Transverse colon (tissue), 4 donors: ENCODE measurements around the gene DHCR7. TPM values are rescaled to one million over a fixed set of nuclear protein-coding genes. Genes with fewer than 3 reads are reported as not detected.

Experiments
- DNase-seq: peaks from one replicate; pipeline ENCODE4 v3.0.0-alpha.2; 2019
- H3K27ac ChIP-seq, 4 donors: fragments of 200-600 bp; sonication (generic); 2 replicates each; pipeline ENCODE4 v1.5.1; 2016 to 2018; ENCODE audit warnings: inconsistent platforms in 4 of 4
- H3K27me3 ChIP-seq: fragments of 200-600 bp; sonication (generic); 2 replicates; pipeline ENCODE4 v1.5.1; 2017; ENCODE audit warnings: inconsistent platforms
- H3K36me3 ChIP-seq, 4 donors: fragments of 200-600 bp; sonication (generic); 2 replicates each; pipeline ENCODE4 v1.5.1; 2017 to 2019; ENCODE audit warnings: inconsistent platforms in 4 of 4
- H3K4me1 ChIP-seq, 4 donors: fragments of 200-600 bp; sonication (generic); 2 replicates each; pipeline ENCODE4 v1.5.1; 2017 to 2020; ENCODE audit warnings: inconsistent platforms in 4 of 4
- H3K4me3 ChIP-seq, 4 donors: fragments of 200-600 bp; sonication (generic); 1 replicate in 1 of 4; 2 replicates in 3 of 4; pipeline versions ENCODE4 v1.5.1 to v1.6.1; 2017 to 2019; ENCODE audit warnings: inconsistent platforms in 4 of 4
- H3K9me3 ChIP-seq, 2 donors: fragments of 200-600 bp; sonication (generic); 2 replicates each; pipeline ENCODE4 v1.5.1; 2017 to 2019; ENCODE audit warnings: inconsistent platforms in 2 of 2
- EP300 ChIP-seq: sonication (generic); formaldehyde crosslinking; IDR thresholded peaks from one replicate; pipeline ENCODE4 v1.6.1; 2017; ENCODE audit warnings: antibody characterized with exemption, low read depth
- POLR2A ChIP-seq: fragments of 450-650 bp; IDR thresholded peaks from one replicate; pipeline ENCODE4 v1.6.1; 2016; ENCODE audit warnings: antibody characterized with exemption, mild to moderate bottlenecking, moderate library complexity
- POLR2AphosphoS5 ChIP-seq, 3 donors: sonication (generic); formaldehyde crosslinking; IDR thresholded peaks; one replicate each; pipeline ENCODE4 v1.6.1; 2016; ENCODE audit warnings: antibody characterized with exemption in 3 of 3
- WGBS, 2 donors: methylation state at CpG; one replicate each; pipeline ENCODE4 v1.1.5; 2018; ENCODE audit warnings: low coverage in 1 of 2; 5-methylcytosine and 5-hydroxymethylcytosine counted together
- in situ Hi-C, 4 donors: fragments of 200-750 bp; cut with MboI; loops; one replicate each; pipeline versions ENCODE4 v1.15.0 to v1.15.1; 2017; ENCODE audit warnings: low sequenced_read_pairs in 3 of 4, low pct_ligation_motif_present in 1 of 4, low pct_unique_long_range_greater_than_20kb in 1 of 4
- intact Hi-C: fragments of 100-400 bp; cut with DNase I; formaldehyde crosslinking; loops from one replicate; pipeline ENCODE4 v1.15.1; 2023; ENCODE audit warnings: low total_unique reads
- total RNA-seq, 4 donors: library from RNA; depleted of rRNA; stranded (reverse); fragments of >200 nt; gene quantifications; one replicate each; pipeline ENCODE4 v1.1.0, GENCODE V29; 2016
- TF ChIP-seq, protein P1 (sequence below), 5 experiments: fragments of 200-600 bp in 3 of 5; fragments of 450-650 bp in 2 of 5; sonication (generic) in 3 of 5; IDR thresholded peaks; 1 replicate in 2 of 5; 2 replicates in 3 of 5; pipeline ENCODE4 v1.5.1; 2016 to 2017; ENCODE audit warnings: antibody characterized with exemption in 5 of 5, inconsistent platforms in 3 of 5, mild to moderate bottlenecking in 2 of 5, moderate library complexity in 1 of 5

DHCR7 gene
- total RNA-seq, 4 donors from 2014 or later = 5.6 to 76.7 (median 31.5) TPM

DNA sequence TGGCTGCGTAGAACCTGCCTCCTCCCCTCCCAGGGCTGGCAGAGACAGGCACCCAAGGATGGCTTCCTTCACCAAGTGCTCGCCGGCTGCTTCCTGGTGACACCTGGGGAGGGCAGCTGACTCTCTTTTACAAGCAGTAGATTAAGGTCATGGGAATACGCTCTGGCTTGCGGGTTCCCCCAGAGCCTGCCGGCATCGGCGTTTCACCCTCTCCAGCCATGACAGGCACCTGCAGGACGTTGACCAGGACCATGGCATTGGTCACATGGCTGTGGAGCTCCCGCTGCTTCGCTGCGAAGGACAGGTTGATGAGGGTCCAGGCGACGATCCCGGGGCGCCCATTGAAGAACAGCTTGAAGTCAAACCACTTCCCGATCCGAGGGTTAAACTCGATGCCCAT, 9.5 kb downstream of the DHCR7 start:
- intact Hi-C loops (no loop called here), in situ Hi-C loops (no loop called here)
- WGBS, 2 donors = 89 to 92% methylated on average over 5 to 16 of the region's 19 CpGs
- no peak overlapping the region for H3K4me3 ChIP-seq
- no peaks in the 10 kb centered on the region for H3K27me3 ChIP-seq
- no peak overlapping the region for H3K27ac ChIP-seq
- TF ChIP-seq POLR2A (no peak), POLR2AphosphoS5 (IDR thresholded peaks at IDR 0.05) (no peak), EP300 (no peak)
- TF ChIP-seq, protein P1, sequence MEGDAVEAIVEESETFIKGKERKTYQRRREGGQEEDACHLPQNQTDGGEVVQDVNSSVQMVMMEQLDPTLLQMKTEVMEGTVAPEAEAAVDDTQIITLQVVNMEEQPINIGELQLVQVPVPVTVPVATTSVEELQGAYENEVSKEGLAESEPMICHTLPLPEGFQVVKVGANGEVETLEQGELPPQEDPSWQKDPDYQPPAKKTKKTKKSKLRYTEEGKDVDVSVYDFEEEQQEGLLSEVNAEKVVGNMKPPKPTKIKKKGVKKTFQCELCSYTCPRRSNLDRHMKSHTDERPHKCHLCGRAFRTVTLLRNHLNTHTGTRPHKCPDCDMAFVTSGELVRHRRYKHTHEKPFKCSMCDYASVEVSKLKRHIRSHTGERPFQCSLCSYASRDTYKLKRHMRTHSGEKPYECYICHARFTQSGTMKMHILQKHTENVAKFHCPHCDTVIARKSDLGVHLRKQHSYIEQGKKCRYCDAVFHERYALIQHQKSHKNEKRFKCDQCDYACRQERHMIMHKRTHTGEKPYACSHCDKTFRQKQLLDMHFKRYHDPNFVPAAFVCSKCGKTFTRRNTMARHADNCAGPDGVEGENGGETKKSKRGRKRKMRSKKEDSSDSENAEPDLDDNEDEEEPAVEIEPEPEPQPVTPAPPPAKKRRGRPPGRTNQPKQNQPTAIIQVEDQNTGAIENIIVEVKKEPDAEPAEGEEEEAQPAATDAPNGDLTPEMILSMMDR (IDR thresholded peaks at IDR 0.05) = no peak
- no peak for DNase-seq
- H3K36me3 ChIP-seq = peaks cover 0 to 10% (median 3%) of the 10 kb centered on the region in 4 donors
- H3K9me3 ChIP-seq = no peaks in the 10 kb centered on the region
- peaks cover 0 to 5% (median 4%) of the 10 kb centered on the region in 4 donors for H3K4me1 ChIP-seq

DNA sequence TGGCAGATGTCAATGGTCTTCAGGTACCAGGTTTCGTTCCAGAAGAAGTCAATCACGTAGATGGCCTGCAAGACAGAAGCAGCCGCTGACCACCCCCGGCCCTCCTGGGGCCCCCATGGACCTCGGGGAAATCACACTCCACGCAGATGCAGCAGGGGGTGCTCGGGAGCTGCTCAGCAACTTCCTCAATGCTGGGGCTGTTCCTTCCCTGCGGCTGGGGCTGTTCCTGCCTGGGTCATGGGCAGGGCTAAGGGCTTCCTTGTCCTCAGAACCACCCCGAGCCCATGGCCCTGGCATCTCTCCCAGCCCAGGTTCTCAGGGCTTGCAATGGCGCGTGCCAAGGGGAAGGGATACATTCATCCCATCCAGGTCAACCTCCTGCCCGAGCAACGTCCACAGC, 10.3 kb downstream of the DHCR7 start:
- TF ChIP-seq, protein P1 (IDR thresholded peaks at IDR 0.05) = no peak
- TF ChIP-seq POLR2A = no peak
- TF ChIP-seq EP300 = no peak
- TF ChIP-seq POLR2AphosphoS5 (IDR thresholded peaks at IDR 0.05) = no peak
- Histone ChIP-seq H3K27me3 (no peaks in the 10 kb centered on the region), H3K4me1 (peaks cover 0 to 13% (median 11%) of the 10 kb centered on the region in 4 donors), H3K9me3 (no peaks in the 10 kb centered on the region), H3K4me3 (no peak overlapping the region), H3K27ac (no peak overlapping the region), H3K36me3 (peaks cover 0 to 10% (median 3%) of the 10 kb centered on the region in 4 donors)
- WGBS, 2 donors = 85 to 95% methylated on average over 4 to 11 of the region's 13 CpGs
- DNase-seq = no peak
- in situ Hi-C loops = no loop called here
- intact Hi-C loops = no loop called here

DNA sequence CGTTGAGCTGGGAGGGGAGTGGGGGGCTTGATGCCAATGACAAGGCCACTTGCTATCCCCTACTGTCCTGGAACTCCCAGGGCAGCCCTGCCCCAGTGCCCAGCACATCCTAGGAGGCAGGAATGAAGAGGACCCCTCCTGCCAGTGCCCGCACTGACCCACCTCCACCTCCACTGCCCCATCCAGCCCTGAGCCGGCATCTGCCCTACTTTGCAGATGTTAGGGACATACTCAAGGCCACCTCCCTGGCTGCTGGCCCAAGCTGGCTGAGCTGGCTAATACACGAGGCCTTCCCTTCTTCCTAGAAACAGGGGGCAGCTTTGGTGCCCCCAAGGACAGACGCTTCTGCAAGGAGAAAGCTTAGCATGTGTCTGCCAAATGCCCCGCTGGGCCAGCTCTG, 10.8 kb downstream of the DHCR7 start:
- Histone ChIP-seq H3K36me3 (peaks cover 0 to 10% (median 3%) of the 10 kb centered on the region in 4 donors), H3K9me3 (no peaks in the 10 kb centered on the region), H3K4me3 (no peak overlapping the region), H3K4me1 (peaks cover 0 to 17% (median 12%) of the 10 kb centered on the region in 4 donors), H3K27ac (no peak overlapping the region), H3K27me3 (no peaks in the 10 kb centered on the region)
- no peak for DNase-seq
- TF ChIP-seq, protein P1 (IDR thresholded peaks at IDR 0.05) = no peak
- TF ChIP-seq POLR2AphosphoS5 (IDR thresholded peaks at IDR 0.05) = no peak
- TF ChIP-seq POLR2A = no peak
- TF ChIP-seq EP300 = no peak
- in situ Hi-C loops = no loop called here
- WGBS, 2 donors = 94% methylated on average over 6 of the region's 6 CpGs; no CpG with 5 or more reads in 1 of the 2 donors
- intact Hi-C loops = no loop called here

DNA sequence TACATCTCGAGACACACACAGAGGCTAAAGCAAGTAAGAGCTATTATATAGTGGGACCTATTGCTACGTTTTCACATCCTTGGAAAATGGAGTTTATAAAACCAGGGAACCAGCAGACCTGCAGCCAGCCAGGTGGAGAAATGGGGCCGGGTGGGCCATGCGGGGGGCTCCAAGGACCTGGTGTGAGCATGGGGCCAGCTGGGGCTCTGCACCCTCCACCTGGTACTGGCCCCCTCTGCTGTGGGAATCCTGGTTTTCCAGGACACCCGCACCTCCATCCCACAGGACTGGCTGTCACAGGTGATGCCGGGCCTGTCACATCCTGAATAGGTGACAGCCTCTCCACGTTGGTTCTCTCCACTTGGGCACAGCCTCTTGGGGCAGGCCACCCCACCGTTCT, 11.3 kb downstream of the DHCR7 start:
- WGBS, 2 donors = 90 to 93% methylated on average over 3 to 8 of the region's 8 CpGs
- peaks cover 0 to 10% (median 3%) of the 10 kb centered on the region in 4 donors for H3K36me3 ChIP-seq
- intact Hi-C loops = no loop called here

More for the DNA sequence above, 11.3 kb downstream of the DHCR7 start:
- no peaks in the 10 kb centered on the region for H3K9me3 ChIP-seq
- TF ChIP-seq POLR2A = no peak
- TF ChIP-seq, protein P1 (IDR thresholded peaks at IDR 0.05) = no peak
- no peak for TF ChIP-seq EP300
- TF ChIP-seq POLR2AphosphoS5 (IDR thresholded peaks at IDR 0.05) = no peak
- no peak overlapping the region for H3K27ac ChIP-seq
- H3K4me1 ChIP-seq = peaks cover 0 to 17% (median 12%) of the 10 kb centered on the region in 4 donors
- DNase-seq = no peak
- no peak overlapping the region for H3K4me3 ChIP-seq
- no peaks in the 10 kb centered on the region for H3K27me3 ChIP-seq
- in situ Hi-C loops = no loop called here
